MCF 10A (cell line): ENCODE measurements around the gene RAD51B. TPM values are rescaled to one million over a fixed set of nuclear protein-coding genes. Genes with fewer than 3 reads are reported as not detected.

ENCODE experiments used
- BruUV-seq: library from RNA; stranded (reverse); fragments of 400-500 nt; replicated peaks from 2 replicates; lab custom pipeline; 2021; lab: Mats Ljungman, UMichigan
- CTCF ChIA-PET: fragments of 300-600 bp; sonication (Branson Sonifier 250); formaldehyde crosslinking; extraction: SDS; loops from one replicate; lab custom pipeline; 2021; ENCODE audit warnings: antibody characterized with exemption, inconsistent platforms; lab: Yijun Ruan, JAX
- POLR2A ChIA-PET: fragments of 300-600, 350-650 bp; sonication (Branson Sonifier 250); formaldehyde crosslinking; extraction: SDS; loops from one replicate; lab custom pipeline; 2020; ENCODE audit warnings: antibody characterized with exemption, inconsistent platforms; lab: Yijun Ruan, JAX
- DNase-seq: peaks from one replicate; pipeline ENCODE4 v3.0.0-alpha.2; 2018; ENCODE audit not compliant: unreplicated experiment
- H3K27ac Mint-ChIP-seq: one replicate; pipeline ENCODE4 v1.8.0; 2022; ENCODE audit warnings: mild to moderate bottlenecking, low read depth, mixed read lengths; ENCODE audit not compliant: unreplicated experiment
- H3K27me3 Mint-ChIP-seq: one replicate; pipeline ENCODE4 v1.8.0; 2022; ENCODE audit warnings: mixed read lengths; ENCODE audit not compliant: insufficient read depth, unreplicated experiment
- H3K36me3 Mint-ChIP-seq: one replicate; pipeline ENCODE4 v1.8.0; 2022; ENCODE audit warnings: mild to moderate bottlenecking, moderate library complexity, mixed read lengths; ENCODE audit not compliant: insufficient read depth, unreplicated experiment
- H3K4me1 Mint-ChIP-seq: one replicate; pipeline ENCODE4 v1.8.0; 2022; ENCODE audit warnings: mixed read lengths; ENCODE audit not compliant: insufficient read depth, unreplicated experiment
- H3K4me3 Mint-ChIP-seq: one replicate; pipeline ENCODE4 v1.8.0; 2022; ENCODE audit warnings: mild to moderate bottlenecking, moderate library complexity, mixed read lengths; ENCODE audit not compliant: unreplicated experiment
- H3K9me3 Mint-ChIP-seq: one replicate; pipeline ENCODE4 v1.8.0; 2022; ENCODE audit warnings: mixed read lengths; ENCODE audit not compliant: unreplicated experiment
- CTCF ChIP-seq: fragments of 200-600 bp; IDR thresholded peaks from one replicate; pipeline ENCODE4 v1.8.0; 2022; ENCODE audit warnings: antibody characterized with exemption, mild to moderate bottlenecking; ENCODE audit not compliant: unreplicated experiment
- intact Hi-C: fragments of 100-400 bp; cut with micrococcal nuclease; formaldehyde crosslinking; loops from 2 replicates; pipeline ENCODE4 v1.14.1; 2022
- total RNA-seq: library from RNA; stranded (reverse); gene quantifications from 2 replicates; pipeline ENCODE4 v1.2.3, GENCODE V29; 2022

RAD51B gene
- total RNA-seq, 1 experiment from 2014 or later = 14.6 TPM

GRCh38 chr14:68314642-68315041 is 495.1 kb downstream of the RAD51B start:
- intact Hi-C loops = no loop called here
- TF ChIP-seq CTCF = no peak
- ChIA-PET CTCF (no interaction called here), POLR2A (no interaction called here)
- Mint-ChIP-seq H3K27ac (no peak overlapping the region), H3K4me1 (no peaks in the 10 kb centered on the region), H3K9me3 (no peaks in the 10 kb centered on the region), H3K4me3 (no peak overlapping the region), H3K36me3 (no peaks in the 10 kb centered on the region), H3K27me3 (no peaks in the 10 kb centered on the region)
- DNase-seq = no peak
- BruUV-seq = no TSS peak

DNA sequence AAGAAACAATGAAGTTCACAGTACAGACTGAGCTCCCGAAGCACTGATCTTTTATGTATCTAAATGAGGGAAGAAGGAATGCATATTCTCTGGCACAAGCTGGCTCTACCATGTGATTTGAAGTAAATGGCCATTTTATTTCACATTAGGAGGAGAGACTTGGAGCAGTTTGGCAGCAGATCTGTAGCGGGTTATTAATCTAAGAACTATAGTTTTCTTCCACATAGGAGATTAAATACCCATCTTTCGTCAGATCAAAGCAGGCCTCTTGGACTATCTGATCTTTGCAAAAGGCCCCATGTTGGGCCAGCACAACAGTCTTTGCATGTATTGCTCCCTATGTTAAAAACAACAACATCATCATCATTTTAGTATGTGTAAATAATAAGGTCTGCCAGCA is 495.5 kb downstream of the RAD51B start:
- Mint-ChIP-seq H3K27me3 (no peaks in the 10 kb centered on the region), H3K27ac (no peak overlapping the region), H3K4me1 (no peaks in the 10 kb centered on the region), H3K4me3 (no peak overlapping the region), H3K36me3 (no peaks in the 10 kb centered on the region), H3K9me3 (no peaks in the 10 kb centered on the region)
- ChIA-PET POLR2A (no interaction called here), CTCF (no interaction called here)
- no peak for DNase-seq
- intact Hi-C loops = no loop called here
- TF ChIP-seq CTCF = no peak
- BruUV-seq = no TSS peak

DNA sequence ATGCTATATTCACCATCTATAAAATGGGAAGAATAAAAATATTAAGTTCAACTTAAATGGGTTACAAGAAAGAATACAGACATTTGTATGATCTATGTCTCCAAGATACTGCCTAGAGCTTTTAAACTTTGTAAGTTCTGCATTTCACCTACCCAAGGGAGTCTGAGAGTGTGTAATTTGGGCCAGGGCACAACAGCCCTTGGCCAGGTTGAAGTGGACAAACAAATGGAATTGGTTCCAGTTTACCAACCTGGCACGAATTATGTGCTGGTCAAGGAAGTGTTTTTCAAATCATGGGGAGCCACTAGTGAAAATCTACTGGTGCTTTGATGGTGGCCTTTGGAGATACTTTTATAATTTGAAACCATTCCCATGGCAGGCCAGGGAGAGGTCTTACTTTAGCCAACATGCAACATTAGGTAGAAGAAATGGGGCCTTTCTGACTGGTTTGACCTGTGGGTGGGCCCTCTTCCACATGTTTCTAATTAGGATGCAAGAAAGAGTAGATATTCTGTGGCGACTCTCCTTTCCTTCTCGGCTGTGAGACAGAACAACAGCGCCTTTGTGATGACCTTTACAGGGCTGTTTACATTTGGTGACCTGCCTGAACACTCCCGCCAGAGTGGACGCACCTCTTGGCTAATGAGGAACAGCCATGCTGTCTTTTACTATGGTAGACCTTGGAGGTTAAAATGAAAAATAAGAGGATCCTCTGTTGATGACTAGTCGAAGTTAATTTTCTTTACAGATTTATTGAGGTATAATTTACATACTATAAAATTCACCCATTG is 496.7 kb downstream of the RAD51B start:
- Mint-ChIP-seq H3K4me1 (no peaks in the 10 kb centered on the region), H3K4me3 (no peak overlapping the region), H3K27me3 (no peaks in the 10 kb centered on the region), H3K9me3 (no peaks in the 10 kb centered on the region), H3K27ac (no peak overlapping the region), H3K36me3 (no peaks in the 10 kb centered on the region)
- BruUV-seq = no TSS peak
- ChIA-PET CTCF (no interaction called here), POLR2A (no interaction called here)
- intact Hi-C loops = no loop called here
- TF ChIP-seq CTCF = no peak
- DNase-seq = no peak

GRCh38 chr14:68317239-68317638 is 497.7 kb downstream of the RAD51B start:
- Mint-ChIP-seq H3K4me1 (no peaks in the 10 kb centered on the region), H3K36me3 (no peaks in the 10 kb centered on the region), H3K27ac (no peak overlapping the region), H3K27me3 (no peaks in the 10 kb centered on the region), H3K4me3 (no peak overlapping the region), H3K9me3 (no peaks in the 10 kb centered on the region)
- BruUV-seq = no TSS peak
- CTCF ChIA-PET = no interaction called here
- intact Hi-C loops = no loop called here
- DNase-seq = no peak
- POLR2A ChIA-PET = no interaction called here
- TF ChIP-seq CTCF = no peak
